Measurements from ENCODE around the gene GFI1. TPM values are rescaled to one million over a fixed set of nuclear protein-coding genes. Genes with fewer than 3 reads are reported as not detected.

GFI1 gene
- total RNA-seq, 1 donor from 2014 or later: 0.34 TPM

- DNase-seq (ENCODE audit: low spot score in 2 of 2, unreplicated experiment in 2 of 2): no peak
- Mint-ChIP-seq H3K27ac (no peak overlapping the region), H3K36me3 (peaks cover 20% of the 10 kb centered on the region), H3K4me1 (no peaks in the 10 kb centered on the region), H3K4me3 (no peak overlapping the region), H3K9me3 (peaks cover 6% of the 10 kb centered on the region), H3K27me3 (ENCODE audit: low read depth) (no peaks in the 10 kb centered on the region)
- TF ChIP-seq CTCF (IDR thresholded peaks at IDR 0.05; ENCODE audit: unreplicated experiment): no peak
Measured at GRCh38 chr1:92515796-92516201, 29.1 kb upstream of the GFI1 start.

DNA sequence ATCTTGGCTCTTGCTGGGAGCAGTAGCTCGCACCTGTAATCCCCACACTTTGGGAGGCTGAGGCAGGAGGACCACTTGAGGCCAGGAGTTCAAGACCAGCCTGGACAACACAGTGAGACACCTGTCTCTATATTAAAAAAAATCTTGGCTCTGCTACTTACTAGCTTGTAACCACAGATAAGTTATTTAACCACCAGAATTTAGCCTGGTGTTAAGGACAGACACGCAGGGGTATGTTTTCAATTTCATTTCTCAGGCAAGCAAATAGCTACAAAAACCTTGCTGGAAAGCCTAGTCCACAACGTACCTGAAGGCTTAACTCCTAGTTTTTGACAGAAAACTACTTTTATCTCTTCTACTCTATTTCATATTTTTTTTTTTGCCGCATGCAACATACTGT is 24.8 kb upstream of the GFI1 start:
- DNase-seq (ENCODE audit: low spot score in 2 of 2, unreplicated experiment in 2 of 2): no peak
- no peaks in the 10 kb centered on the region for H3K9me3 Mint-ChIP-seq
- H3K4me1 Mint-ChIP-seq: no peaks in the 10 kb centered on the region
- H3K27ac Mint-ChIP-seq: no peak overlapping the region
- no peak overlapping the region for H3K4me3 Mint-ChIP-seq
- H3K36me3 Mint-ChIP-seq: peaks cover 9% of the 10 kb centered on the region
- no peak for TF ChIP-seq CTCF (IDR thresholded peaks at IDR 0.05; ENCODE audit: unreplicated experiment)
- H3K27me3 Mint-ChIP-seq (ENCODE audit: low read depth): no peaks in the 10 kb centered on the region

- H3K27ac Mint-ChIP-seq: no peak overlapping the region
- H3K4me1 Mint-ChIP-seq: no peaks in the 10 kb centered on the region
- DNase-seq (ENCODE audit: low spot score in 2 of 2, unreplicated experiment in 2 of 2): no peak
- peaks cover 4% of the 10 kb centered on the region for H3K36me3 Mint-ChIP-seq
- H3K4me3 Mint-ChIP-seq: no peak overlapping the region
- no peaks in the 10 kb centered on the region for H3K27me3 Mint-ChIP-seq (ENCODE audit: low read depth)
- peaks cover 3% of the 10 kb centered on the region for H3K9me3 Mint-ChIP-seq
- TF ChIP-seq CTCF (IDR thresholded peaks at IDR 0.05; ENCODE audit: unreplicated experiment): no peak
Measured at GRCh38 chr1:92509619-92510018, 22.9 kb upstream of the GFI1 start.

DNA sequence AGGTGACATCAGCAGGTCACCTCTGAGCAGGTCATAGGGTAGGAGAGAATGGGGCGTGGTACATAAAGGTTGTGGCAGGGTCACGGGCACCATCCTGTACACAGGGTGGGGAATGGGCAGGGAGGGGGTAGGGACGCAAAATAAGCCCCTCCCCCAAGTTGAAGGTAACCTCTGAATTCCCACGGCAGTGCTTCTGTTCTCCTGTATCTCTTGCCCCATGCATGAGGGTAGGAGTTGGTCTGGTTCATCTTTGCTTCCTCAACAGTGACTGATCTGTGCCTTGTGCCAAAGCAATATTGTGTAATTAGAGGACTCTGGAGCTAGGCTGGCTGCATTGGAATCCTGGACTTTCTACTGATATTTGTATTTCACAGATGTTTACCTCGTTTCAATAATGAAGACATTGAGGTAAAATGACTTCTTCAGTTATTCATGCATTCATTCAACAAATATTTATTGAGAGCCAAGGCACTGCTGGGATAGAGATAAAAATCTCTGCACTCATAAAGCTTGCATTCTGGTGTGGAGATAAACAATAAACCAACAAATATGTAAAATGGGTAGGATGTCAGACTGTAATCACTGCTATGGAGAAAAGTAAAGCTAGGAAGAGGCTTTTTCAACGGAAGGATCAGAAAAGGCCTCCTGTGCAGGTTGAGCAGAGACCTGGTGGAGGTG is 18.4 kb upstream of the GFI1 start:
- no peaks in the 10 kb centered on the region for H3K4me1 Mint-ChIP-seq
- no peak overlapping the region for H3K27ac Mint-ChIP-seq
- TF ChIP-seq CTCF (IDR thresholded peaks at IDR 0.05; ENCODE audit: unreplicated experiment): no peak
- DNase-seq (ENCODE audit: low spot score in 2 of 2, unreplicated experiment in 2 of 2): no peak
- no peaks in the 10 kb centered on the region for H3K36me3 Mint-ChIP-seq
- peaks cover 4% of the 10 kb centered on the region for H3K27me3 Mint-ChIP-seq (ENCODE audit: low read depth)
- H3K4me3 Mint-ChIP-seq: no peak overlapping the region
- peaks cover 3% of the 10 kb centered on the region for H3K9me3 Mint-ChIP-seq

DNA sequence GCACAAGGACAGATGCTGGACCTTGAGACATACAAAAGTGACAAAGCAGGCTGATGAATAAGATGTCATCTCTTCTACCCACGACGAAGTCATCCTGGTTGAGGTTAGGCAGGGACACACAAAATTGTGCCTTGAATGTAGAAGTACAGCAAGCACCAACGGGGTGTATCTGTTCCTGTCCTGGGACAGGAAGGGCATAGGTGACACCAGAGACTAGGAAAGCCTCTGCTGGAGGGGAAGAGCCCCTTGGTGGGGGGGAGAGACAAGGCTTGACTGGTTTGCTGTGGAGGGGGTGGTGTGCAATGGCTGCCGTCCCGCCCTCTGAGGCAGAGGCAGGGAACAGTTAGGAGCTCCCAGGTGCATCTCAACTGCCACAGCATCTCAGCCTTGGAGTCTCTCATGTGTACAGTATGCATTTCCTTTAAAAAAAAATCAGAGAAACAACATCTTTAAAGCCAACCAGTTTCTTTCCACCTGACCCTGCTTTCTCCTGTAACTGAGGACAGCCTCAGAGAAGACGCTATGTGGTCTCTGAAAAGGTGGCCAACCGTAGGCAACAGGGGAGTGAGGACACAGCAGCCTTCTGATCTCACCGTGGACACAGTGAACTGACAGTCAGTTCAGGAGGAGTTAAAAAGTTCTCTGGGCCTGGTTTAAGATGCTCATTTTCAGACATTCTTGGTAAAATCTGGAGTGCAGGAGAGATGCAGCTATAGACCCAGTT is 17.7 kb upstream of the GFI1 start:
- H3K9me3 Mint-ChIP-seq: peaks cover 3% of the 10 kb centered on the region
- no peak overlapping the region for H3K27ac Mint-ChIP-seq
- no peak for TF ChIP-seq CTCF (IDR thresholded peaks at IDR 0.05; ENCODE audit: unreplicated experiment)
- DNase-seq (ENCODE audit: low spot score in 2 of 2, unreplicated experiment in 2 of 2): no peak
- H3K4me3 Mint-ChIP-seq: no peak overlapping the region
- H3K4me1 Mint-ChIP-seq: no peaks in the 10 kb centered on the region
- H3K27me3 Mint-ChIP-seq (ENCODE audit: low read depth): peaks cover 6% of the 10 kb centered on the region
- H3K36me3 Mint-ChIP-seq: no peaks in the 10 kb centered on the region
